DOHH2 (cell line): ENCODE data around the gene FNDC10.
"Not testable (repeated sequence)": the region's sequence is repeated elsewhere in the genome, so short reads cannot be mapped to it uniquely, and the experiment has no call there.

Source experiments
- EZH2phosphoT487 ChIP-seq: fragments of 200-600 bp; sonication (generic); IDR thresholded peaks from 2 replicates; pipeline ENCODE4 v1.6.1; 2017; ENCODE audit warnings: borderline replicate concordance, mild to moderate bottlenecking, antibody characterized with exemption, low read length, moderate library complexity, mixed read lengths
- TF ChIP-seq, protein P1 (sequence below): fragments of 200-600 bp; sonication (generic); IDR thresholded peaks from one replicate; pipeline ENCODE4 v1.5.1; 2014; ENCODE audit warnings: antibody characterized with exemption, mild to moderate bottlenecking, low read depth, low read length; ENCODE audit not compliant: poor library complexity, severe bottlenecking

DNA sequence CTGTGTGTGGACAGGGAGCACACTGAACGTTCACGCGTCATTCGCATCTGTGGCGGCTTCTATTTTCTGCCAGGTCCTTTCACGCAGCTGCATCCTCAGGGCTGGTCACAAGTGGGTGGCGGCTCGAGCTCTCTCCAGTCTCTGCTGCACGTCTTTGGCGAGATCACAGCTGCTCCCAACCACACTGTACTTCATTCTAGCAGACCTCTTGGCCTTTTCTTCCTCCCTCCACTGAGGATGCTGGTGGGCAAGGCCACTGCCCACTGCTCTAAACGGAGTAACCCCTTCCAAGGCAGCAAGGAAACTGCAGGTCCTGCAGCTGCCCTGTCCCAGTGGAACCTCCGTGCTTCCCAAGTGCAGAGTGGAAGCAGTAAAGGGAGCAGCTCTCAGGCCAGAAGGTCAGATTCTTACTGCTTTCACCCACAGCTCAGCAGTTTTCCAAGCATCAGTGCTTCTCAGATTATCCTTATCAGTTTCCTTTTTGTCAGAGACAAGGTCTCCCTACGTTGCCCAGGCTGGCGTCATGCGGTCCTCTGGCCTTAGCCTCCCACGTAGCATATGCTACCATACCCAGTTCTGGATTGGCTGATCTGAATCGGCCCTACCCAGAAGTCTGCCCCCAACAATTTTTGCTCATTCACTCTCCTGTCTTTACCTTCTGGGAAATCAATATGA is 47.8 kb upstream of the FNDC10 start:
- TF ChIP-seq, protein P1, sequence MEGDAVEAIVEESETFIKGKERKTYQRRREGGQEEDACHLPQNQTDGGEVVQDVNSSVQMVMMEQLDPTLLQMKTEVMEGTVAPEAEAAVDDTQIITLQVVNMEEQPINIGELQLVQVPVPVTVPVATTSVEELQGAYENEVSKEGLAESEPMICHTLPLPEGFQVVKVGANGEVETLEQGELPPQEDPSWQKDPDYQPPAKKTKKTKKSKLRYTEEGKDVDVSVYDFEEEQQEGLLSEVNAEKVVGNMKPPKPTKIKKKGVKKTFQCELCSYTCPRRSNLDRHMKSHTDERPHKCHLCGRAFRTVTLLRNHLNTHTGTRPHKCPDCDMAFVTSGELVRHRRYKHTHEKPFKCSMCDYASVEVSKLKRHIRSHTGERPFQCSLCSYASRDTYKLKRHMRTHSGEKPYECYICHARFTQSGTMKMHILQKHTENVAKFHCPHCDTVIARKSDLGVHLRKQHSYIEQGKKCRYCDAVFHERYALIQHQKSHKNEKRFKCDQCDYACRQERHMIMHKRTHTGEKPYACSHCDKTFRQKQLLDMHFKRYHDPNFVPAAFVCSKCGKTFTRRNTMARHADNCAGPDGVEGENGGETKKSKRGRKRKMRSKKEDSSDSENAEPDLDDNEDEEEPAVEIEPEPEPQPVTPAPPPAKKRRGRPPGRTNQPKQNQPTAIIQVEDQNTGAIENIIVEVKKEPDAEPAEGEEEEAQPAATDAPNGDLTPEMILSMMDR = not testable (repeated sequence)
- not testable (repeated sequence) for TF ChIP-seq EZH2phosphoT487
